Vagina (tissue), 2 donors: Measurements from ENCODE around the gene PPP1R13B.
"Not testable (repeated sequence)": the region's sequence is repeated elsewhere in the genome, so short reads cannot be mapped to it uniquely, and the experiment has no call there.

Experiments
- CTCF ChIP-seq, 3 experiments: fragments of 450-650 bp in 2 of 3; fragments of 200-600 bp in 1 of 3; sonication (generic) in 1 of 3; IDR thresholded peaks; one replicate each; pipeline ENCODE4 v1.5.1; 2017 to 2019; ENCODE audit warnings: antibody characterized with exemption in 3 of 3, mild to moderate bottlenecking in 2 of 3, moderate library complexity in 2 of 3
- POLR2AphosphoS5 ChIP-seq, 2 donors: sonication (generic); formaldehyde crosslinking; IDR thresholded peaks; one replicate each; pipeline ENCODE4 v1.9.0; 2017; ENCODE audit warnings: antibody characterized with exemption in 2 of 2, mild to moderate bottlenecking in 2 of 2, low read depth in 1 of 2; ENCODE audit not compliant: insufficient read depth in 1 of 2

GRCh38 chr14:103793192-103793591 lies 54.2 kb downstream of the PPP1R13B start:
- not testable (repeated sequence) for TF ChIP-seq CTCF (IDR thresholded peaks at IDR 0.05); POLR2AphosphoS5 (IDR thresholded peaks at IDR 0.05; ENCODE audit: insufficient read depth in 1 of 2, low read depth in 1 of 2)
